G401.6 (cell line): ENCODE measurements around the gene COTL1.

ENCODE experiments used
- FAIRE-seq: peaks from 2 replicates; lab custom pipeline; 2012; peaks lifted over from hg19 to GRCh38; lab: Jason Lieb, UNC

The COTL1 gene

DNA sequence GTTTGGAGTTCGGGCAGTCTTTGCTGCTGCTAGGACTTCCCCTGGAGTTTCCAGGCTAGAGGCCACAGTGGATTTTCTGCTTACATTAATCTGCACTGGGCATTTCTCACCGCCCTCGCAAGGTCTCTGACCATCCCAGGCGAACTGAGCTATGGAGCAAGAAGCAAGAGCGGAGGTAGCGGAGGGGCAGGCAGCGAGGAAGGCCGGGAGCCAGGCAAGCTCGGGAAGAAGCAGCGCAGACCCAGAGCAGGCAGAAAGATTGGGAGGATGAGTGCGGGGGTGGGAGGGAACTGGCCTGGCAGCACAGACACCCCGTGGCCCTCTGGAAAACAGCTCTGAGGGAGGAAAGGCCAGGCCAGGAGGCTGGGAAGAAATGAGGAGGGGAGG is 3.8 kb downstream of the COTL1 start:
- FAIRE-seq: no peak

DNA sequence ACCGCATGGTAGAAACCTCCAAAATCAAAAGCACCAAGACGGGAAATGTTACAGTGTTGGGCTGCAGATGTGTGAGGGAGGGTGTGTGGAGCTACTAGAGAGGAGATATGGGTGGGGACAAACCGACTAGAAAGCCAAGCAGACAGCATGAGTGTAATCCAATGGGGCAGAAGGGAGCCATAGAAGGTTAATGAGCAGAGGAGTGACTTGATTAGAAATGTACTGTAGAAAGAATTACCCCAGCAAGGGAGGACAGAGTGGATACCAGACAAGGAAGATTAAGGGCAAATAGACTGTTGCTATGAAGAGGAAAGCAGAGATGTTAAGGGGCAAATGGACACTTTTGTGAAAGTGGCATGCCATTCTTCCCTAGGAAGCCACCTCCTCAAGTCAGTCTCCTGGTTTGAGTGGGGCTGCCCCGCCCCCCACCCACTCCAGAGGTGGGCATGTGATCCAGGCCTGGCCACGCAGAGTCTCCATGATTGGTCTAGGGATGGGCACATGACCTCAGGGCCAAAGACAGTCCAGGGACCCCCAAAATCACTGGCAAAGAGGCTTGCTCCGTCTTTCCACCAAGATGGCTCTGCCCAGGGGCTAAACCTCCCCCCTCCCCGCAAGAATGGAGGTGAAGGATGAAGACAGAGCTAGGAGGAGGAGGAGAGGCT is 4.3 kb downstream of the COTL1 start:
- FAIRE-seq: no peak

DNA sequence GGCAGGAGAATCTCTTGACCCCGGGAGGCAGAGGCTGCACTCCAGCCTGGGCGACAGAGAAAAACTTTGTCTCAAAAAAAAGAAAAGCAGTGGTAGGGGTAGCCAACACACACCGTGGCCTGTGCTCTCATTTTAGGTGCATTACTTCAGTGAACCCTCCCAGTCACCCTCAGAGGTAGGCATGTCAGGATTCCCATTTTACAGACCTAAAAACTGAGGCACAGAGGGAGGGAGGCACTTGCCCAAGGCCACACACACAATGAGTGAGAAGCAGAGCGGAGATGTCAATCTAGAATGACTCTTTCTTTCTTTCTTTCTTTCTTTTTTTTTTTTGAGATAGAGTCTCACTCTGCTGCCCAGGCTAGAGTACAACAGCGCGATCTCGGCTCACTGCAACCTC is 5.2 kb downstream of the COTL1 start:
- FAIRE-seq: no peak

DNA sequence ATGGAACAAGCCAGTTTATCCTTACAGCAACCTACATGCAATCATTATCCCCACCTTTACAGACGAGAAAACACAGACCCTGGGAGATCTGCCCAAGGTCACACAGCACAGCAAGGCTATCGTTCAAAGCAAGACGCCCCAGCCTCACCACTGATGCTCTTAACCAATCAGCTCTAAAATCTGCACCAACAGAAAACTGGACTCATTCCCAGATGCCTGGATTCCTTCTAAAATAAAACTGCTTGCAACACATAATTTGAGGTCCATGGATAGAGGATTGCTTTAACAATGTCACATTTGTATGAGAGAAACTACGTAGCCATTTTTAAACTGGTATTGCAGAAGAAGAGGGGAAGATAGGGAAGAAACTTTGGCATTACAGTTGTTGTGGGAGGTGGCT is 6.8 kb downstream of the COTL1 start:
- FAIRE-seq: no peak

DNA sequence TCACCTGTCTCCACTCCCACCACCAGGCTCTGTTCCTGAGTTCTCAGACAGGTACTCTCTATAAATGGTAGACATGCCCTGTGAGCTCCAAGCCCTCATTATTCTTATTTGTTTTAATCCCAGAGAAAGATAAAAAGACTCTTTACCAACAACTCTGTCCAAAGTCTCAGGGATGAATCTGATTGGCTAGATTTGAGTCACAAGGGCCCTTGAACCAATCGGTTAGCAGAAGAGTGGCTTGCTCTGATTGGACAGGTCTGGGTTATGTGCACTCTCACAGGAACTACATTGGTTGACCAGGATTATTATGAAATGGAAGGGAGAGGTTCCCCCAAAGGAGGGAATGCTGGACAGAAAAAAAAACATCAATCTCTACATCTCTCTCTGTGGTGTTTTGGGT is 7.5 kb downstream of the COTL1 start:
- no peak for FAIRE-seq

DNA sequence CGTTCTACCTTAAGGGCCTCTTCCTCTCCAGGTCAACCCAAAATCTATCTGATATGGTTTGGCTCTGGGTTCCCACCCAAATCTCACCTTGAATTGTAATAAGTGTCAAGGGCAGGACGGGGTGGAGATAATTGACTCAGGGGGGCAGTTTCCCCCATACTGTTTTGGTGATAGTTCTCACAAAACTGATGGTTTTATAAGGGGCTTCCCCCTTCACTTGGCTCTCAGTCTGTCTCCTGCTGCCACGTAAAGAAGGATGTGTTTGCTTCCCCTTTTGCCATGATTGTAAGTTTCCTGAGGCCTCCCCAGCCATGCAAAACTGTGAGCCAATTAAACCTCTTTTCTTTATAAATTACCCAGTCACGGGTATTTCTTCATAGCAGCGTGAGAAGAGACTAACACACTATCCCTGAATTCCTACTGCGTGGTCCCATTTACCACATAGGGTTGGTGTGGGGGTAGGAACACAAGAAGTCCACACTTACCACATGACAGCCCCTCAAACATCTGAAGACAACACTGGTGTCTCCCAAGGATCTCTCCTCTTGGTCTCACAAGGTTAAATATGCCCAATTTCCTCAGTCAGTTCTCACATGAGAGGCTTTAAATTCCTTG is 8.2 kb downstream of the COTL1 start:
- no peak for FAIRE-seq

DNA sequence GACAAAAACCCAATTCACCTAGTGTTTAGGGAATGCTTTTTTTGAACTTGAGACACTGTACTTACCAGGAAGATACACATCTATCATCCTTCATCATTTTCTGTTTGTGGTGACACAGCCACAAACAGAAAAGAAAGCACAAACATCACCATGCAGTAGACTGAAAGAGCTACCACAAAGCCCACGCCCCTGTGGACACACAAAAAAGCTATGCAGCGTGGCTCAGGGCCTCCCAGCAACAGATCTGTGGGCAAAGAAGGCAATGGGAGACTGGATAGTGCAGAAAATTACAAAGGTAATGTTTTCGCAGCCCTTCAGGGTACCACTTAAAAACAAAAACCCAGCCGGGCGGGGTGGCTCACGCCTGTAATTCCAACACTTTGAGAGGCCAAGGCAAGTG is 9.6 kb downstream of the COTL1 start:
- no peak for FAIRE-seq

DNA sequence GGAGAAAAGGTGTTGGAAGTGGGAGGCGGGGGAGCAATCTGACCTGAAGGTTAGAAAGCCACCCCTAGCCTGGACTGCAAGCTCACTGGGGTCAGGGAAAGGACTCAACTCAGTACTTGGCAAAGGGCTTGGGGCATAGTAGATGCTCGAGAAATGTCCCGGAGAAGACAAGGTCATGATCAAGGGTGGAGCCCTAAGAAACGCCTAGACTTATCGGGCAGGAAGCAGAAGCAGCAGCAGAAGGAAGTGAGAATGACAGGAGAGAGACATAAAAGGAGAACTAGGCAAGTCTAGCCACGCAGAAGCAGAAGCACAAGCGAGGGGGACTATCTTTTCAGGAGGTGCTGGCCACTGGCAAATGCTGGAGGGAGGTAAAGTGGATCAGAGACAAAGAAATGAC is 10.2 kb downstream of the COTL1 start:
- FAIRE-seq: no peak

DNA sequence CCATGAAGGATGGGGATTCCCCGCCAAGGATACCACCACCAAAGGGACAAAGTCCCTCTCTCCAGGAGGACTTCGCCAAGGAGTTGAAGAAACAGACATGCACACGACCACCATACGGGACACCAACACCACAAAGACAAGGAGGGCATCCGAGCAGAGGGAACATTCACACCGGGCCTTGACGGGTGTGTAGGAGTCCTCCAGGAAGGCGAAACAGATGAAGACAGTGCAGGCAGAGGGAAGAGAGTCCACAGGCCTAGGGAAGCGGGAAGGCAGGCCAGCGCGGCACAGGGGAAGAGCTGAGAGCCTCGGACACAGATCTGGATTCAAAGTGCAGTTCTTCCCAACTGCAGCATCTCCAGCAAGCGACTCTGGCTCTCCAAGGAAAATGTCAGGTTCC is 10.8 kb downstream of the COTL1 start:
- no peak for FAIRE-seq

DNA sequence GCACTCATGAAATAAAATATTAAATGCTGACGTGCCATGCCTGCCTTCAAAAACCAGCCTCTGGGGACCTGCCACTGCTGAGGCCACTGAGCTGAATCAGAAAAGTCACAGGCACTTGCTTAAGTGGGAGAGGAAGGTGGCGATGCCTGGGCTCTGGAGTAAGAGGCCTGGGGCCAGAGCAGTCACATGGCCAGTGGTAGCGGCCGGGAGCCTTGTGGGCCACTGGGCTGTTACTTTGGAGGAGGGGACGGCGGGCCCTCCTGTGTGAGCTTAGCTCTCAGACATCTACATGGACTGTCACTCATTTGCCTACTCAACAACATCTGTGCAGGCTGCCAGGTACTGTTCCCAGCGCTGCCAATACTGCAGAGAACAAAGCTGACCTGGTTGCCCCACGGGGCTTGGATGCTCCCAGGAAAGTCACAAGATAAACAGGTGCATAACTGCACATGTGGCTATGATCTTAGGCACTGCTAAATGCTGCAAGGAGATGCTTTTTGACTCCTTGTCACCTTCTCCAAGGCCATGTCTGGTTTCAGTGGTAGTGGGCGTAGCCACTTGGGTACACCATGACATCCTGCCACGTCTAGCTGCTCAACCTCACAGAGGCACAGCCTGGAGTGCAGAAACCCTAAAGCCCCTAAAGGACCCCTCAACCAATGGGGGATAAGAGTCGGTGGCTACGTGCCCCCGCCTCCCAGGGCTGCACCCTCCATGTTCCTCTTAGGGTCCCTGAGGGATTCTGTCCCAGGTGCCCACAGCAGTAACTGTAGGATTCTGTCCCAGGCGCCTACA is 11.6 kb downstream of the COTL1 start:
- FAIRE-seq: no peak

DNA sequence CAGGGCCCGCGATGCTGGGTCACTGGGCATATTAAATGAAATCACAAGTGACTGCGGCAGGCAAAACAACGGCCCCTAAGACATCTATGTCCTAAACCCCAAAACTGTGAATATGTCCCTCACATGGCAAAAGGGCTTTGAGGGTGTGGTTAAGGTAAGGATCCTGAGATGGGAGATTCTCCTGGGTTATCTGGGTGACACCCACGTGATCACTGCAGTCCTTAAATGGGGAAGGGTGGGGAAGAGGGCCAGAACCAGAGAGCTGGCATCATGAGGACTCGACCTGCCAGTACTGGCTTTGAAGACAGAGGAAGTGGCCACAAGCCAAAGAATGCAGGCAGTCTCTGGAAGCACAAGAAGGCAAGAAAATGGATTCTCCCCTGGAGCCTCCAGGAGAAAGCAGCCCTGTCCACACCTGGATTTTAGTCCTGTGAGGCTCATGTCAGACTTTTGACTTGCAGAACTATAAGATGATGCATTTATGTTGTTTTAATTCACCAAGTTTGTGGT is 12.5 kb downstream of the COTL1 start:
- FAIRE-seq: no peak

DNA sequence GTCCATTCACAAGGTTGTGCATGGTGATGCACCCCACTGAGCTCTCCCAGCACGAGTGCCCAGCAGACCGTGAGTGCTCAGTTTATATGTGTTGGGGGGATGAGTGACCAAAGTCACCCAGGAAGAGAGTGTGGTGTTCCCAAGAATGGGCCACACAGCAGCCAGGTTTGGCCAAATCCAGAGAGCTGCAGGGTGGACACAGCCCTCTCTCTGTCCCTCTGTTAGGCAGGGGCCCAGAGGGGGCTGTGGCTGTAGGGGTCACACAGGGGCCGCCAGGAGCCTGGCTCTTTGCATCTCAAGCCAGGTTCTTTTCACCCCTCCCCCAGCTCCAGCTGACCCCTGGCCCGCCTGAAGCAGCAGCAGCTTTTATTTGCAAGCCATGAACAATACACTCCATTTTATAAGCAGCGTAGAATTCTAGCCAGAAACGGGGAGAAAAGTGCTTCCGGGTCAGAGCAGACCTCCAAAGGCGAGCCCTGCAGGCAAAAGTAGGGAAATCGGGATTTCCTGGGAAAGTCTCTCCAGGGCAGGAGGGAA is 13.3 kb downstream of the COTL1 start:
- FAIRE-seq: no peak

DNA sequence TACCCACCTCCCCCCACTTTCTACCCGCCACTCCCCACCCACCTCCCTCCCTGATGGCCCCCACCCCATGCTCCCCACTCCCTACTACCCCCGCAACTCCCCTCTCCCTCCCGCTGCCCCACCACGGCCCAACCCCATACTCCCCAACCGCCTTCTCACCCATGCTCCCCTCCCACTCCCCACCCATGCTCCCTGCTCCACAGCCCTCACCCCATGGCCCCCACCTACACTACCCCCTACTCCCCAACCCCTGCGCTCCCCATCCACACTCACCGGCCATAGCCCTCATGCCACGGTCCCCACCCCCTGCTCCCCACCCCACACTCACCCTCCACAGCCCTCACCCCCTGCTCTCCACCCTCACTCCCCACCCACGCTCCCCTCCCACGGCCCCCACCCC is 13.9 kb downstream of the COTL1 start:
- no peak for FAIRE-seq

DNA sequence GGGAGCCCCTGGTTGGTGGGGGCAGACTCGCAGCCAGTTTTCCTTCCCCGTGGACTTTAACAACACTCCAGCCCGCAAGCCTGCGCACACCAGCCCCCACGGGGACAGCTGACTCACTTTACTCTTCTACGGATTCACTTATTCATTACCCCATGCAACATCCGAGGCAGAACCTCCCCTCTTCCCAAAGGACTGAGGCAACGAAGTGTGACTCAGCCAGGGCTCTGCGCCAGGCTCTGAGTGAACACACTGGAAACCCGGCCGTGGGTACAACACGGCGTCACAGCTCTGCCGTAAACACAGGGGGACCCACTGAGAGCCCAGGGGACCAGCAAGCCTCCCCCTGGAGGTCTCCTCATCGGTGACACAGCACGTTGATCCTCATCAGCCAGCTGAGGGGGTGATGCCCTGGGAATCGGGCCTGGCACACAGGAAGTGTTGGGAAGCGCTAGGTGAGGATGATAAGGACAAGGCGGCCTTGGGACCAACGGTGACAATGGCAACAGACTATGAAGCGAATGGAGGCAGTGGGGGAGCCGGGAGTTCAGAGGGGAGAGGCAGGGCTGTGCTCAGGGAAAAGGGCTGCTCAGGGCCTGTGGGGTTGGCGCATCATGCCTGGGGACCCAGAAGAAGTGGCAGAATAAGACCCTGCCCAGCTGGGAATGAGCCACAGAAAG is 14.6 kb downstream of the COTL1 start:
- FAIRE-seq: no peak

DNA sequence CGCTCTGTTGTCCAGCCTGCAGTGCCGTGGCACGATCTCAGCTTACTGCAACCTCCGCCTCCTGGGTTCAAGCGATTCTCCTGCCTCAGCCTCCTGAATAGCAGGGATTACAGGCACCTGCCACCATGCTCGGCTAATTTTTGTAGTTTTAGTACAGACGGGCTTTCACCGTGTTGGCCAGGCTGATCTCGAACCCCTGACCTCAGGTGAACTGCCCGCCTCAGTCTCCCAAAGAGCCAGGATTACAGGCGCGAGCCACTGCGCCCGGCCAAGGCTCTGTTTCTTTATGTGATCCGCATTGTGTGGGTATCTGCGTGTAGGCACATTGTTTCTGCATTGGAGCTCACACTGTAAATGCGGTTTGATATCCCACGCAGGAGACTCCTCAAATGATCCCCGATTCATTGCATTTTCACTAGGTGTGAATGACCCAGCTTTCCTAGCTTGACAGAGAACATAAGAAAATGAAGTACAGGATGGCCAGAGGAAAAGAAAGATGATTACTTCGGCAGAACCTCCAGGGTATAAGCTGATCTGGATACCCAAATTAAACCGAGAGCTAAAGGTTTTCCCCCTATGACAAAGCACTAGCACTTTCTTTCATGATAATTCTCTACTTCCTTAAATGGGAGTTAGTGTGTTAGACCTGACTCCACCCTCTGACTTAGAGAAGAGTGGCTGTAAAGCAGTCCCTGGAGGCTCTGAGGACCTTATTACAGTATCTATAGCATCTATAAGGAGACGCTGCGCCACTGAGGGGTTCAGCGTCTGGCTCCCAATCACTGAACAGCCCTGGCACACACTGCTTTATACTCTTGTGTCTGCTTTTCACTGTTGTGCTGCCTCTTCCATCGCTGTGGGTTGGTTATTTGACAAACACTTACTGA is 17.3 kb downstream of the COTL1 start:
- FAIRE-seq: no peak

DNA sequence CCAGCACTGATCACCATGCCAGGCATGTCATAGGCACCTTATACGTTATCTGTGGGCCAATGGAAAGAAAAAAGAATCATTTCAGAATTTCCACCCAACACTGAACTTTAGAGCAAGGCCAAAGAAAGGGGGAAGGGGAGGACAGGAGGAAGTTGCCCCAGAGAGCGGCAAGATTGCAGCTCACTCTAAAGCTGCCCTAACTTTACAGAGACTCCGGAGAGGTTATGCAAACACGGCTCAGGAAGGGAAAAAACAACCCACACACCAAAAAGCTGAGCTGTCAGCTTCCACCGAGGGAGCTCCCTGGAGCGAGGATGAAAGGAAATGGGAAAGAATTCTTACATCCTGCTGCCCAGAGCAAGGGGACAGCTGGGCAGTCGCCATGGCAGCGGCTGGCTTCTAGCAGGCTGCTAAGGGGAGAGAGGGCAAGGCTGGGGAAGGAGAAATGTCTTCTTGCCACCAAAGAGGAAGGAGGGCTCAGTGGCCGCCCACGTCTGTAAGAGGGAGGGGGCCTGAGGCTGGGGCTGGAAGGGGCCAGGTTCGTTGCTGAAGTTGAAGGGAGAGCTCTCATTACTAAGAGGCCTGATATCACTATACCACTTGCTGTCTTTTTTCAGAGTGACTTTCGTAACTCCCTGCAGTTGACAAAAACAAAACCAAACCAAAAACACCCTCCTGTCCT is 18.2 kb downstream of the COTL1 start:
- FAIRE-seq: no peak

DNA sequence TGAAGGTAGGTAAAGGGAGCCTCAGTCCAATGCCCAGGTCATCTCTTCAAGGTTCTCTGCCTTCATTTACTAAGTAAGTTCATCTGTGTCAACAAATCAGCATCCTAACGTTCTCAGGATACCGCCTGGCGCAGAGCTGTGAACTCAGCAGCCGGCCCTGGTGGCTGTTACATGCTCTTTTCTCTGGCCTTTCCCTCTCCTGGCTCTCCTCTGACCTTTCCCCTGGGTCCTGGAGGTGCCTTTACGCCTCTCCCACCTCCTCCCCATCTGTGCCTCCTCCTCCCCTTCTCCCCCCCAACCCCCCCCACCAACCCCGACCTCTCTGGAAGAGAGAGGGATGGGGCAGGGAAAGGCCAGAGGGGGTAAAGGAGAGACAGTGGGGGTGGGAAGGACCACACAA is 19.5 kb downstream of the COTL1 start:
- FAIRE-seq: no peak

DNA sequence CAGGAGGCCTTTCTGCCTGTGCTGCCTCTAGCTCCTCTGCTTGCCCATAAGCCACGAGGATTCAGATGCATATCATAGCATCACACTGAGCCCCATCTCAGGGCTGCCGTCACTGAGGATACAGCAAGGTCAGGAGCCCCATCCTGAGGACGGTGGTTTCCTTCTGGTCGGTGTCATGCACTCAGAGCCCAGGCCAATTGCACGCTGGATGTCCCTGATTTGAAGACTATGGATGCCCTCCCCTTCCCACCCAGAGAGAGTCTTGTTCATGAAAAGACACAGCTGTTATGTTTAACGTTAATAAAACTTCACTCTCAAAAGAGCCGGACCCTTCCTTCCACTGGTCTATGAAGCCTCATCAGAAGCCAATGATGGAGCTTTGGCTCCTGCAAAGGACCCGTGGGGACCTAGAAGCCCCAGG is 19.9 kb downstream of the COTL1 start:
- no peak for FAIRE-seq

DNA sequence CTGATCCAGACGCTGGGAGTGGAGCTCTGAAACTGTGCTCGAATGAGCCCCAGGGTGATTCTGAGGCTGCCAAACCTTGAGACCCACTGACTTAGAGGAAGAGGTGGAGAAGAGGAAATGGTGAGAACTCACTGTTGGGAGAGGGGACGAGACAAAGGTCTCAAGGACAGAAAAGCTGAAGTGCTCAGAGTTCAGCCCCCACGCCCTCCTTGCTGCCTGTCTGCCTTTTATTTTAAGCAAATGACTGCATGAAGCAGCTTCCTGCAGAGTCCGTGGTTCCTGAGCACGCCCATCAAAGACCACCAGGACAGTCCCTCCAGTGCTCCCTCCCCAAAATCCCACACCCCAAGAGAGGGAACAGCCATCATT is 20.4 kb downstream of the COTL1 start:
- FAIRE-seq: no peak

DNA sequence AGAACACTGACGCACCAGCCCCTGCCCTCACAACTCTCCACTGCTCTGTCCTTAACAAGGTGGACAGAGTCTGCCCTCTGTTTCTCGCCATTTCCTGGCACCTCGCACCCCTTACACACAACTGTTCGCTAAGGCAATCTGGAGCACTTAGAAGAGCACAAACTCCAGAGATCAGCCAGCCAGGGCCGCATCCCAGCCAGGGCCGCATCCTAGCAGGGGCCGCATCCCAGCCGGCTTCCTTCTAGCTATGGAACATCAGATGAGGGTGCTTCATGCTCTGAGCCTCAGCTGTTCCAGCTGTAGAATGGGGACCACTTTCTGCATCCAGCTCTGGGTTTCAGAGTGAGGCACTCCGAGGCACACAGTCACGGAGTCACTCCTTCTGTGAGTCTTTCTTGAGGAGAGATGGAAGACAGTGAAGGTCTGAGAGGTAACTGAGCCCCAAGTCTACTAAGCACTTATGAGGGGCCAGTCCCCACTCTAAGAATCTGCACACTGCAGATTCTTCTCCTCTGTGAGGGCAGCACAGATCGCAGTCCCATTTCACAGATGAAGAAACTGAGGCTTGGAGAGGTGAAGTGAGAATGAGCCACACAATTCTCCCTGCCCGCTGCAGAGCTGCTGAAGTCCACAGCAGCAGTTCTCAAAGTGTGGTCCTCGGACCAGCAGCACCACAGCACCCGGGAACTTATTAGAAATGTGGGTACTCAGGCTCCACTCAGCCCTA is 20.9 kb downstream of the COTL1 start:
- FAIRE-seq: no peak
